Mucosa of stomach (tissue), 1 donor: ENCODE data around the gene CBLB.
"Not testable (repeated sequence)": the region's sequence is repeated elsewhere in the genome, so short reads cannot be mapped to it uniquely, and the experiment has no call there.

Experiments
- H3K27me3 ChIP-seq: one replicate; pipeline ENCODE4 v1.7.0; 2013; ENCODE audit warnings: mild to moderate bottlenecking, low read length; ENCODE audit not compliant: control insufficient read depth, insufficient read depth
- H3K36me3 ChIP-seq: one replicate; pipeline ENCODE4 v1.7.0; 2013; ENCODE audit warnings: low read length; ENCODE audit not compliant: control insufficient read depth, insufficient read depth
- H3K4me1 ChIP-seq: one replicate; pipeline ENCODE4 v1.7.0; 2013; ENCODE audit warnings: mild to moderate bottlenecking, low read length; ENCODE audit not compliant: control insufficient read depth, insufficient read depth
- H3K4me3 ChIP-seq: one replicate; pipeline ENCODE4 v1.7.0; 2013; ENCODE audit warnings: low read length
- H3K9ac ChIP-seq: one replicate; pipeline ENCODE4 v1.7.0; 2013; ENCODE audit warnings: mild to moderate bottlenecking, low read length, moderate library complexity
- H3K9me3 ChIP-seq: one replicate; pipeline ENCODE4 v1.7.0; 2013; ENCODE audit warnings: mild to moderate bottlenecking, low read length, moderate library complexity; ENCODE audit not compliant: control insufficient read depth
- donor health status: Pancreatic carcinoma.

Gene CBLB

GRCh38 chr3:105824129-105824528 lies 44.7 kb downstream of the CBLB start:
- Histone ChIP-seq H3K9ac (no peak overlapping the region), H3K4me1 (peaks cover 42% of the 10 kb centered on the region), H3K27me3 (no peaks in the 10 kb centered on the region)

GRCh38 chr3:105823149-105823867 lies 45.5 kb downstream of the CBLB start:
- no peaks in the 10 kb centered on the region for H3K9me3 ChIP-seq
- H3K4me3 ChIP-seq = no peak overlapping the region
- no peak overlapping the region for H3K9ac ChIP-seq
- H3K4me1 ChIP-seq = peaks cover 39% of the 10 kb centered on the region
- H3K36me3 ChIP-seq = no peaks in the 10 kb centered on the region
- no peaks in the 10 kb centered on the region for H3K27me3 ChIP-seq

More at GRCh38 chr3:105824129-105824528, 44.7 kb downstream of the CBLB start:
- H3K36me3 ChIP-seq = no peaks in the 10 kb centered on the region
- H3K4me3 ChIP-seq = no peak overlapping the region
- no peaks in the 10 kb centered on the region for H3K9me3 ChIP-seq

GRCh38 chr3:105822171-105823123 lies 46.4 kb downstream of the CBLB start:
- Histone ChIP-seq H3K9me3 (no peaks in the 10 kb centered on the region), H3K9ac (no peak overlapping the region), H3K4me1 (peaks cover 39% of the 10 kb centered on the region), H3K27me3 (no peaks in the 10 kb centered on the region), H3K4me3 (no peak overlapping the region), H3K36me3 (no peaks in the 10 kb centered on the region)

GRCh38 chr3:105821433-105821832 lies 47.4 kb downstream of the CBLB start:
- Histone ChIP-seq H3K9ac (no peak overlapping the region), H3K36me3 (no peaks in the 10 kb centered on the region), H3K4me1 (peaks cover 39% of the 10 kb centered on the region), H3K27me3 (no peaks in the 10 kb centered on the region), H3K4me3 (no peak overlapping the region), H3K9me3 (no peaks in the 10 kb centered on the region)

- Histone ChIP-seq H3K27me3 (no peaks in the 10 kb centered on the region), H3K9me3 (no peaks in the 10 kb centered on the region), H3K4me1 (peaks cover 20% of the 10 kb centered on the region), H3K9ac (no peak overlapping the region), H3K4me3 (no peak overlapping the region), H3K36me3 (no peaks in the 10 kb centered on the region)
Observed at GRCh38 chr3:105816833-105817232, 52.0 kb downstream of the CBLB start.

GRCh38 chr3:105815331-105815730 lies 53.5 kb downstream of the CBLB start:
- H3K4me1 ChIP-seq = peaks cover 13% of the 10 kb centered on the region
- not testable (repeated sequence) for H3K9ac ChIP-seq, H3K4me3 ChIP-seq, H3K9me3 ChIP-seq, H3K27me3 ChIP-seq, H3K36me3 ChIP-seq

GRCh38 chr3:105813710-105814109 lies 55.1 kb downstream of the CBLB start:
- Histone ChIP-seq H3K4me3 (no peak overlapping the region), H3K27me3 (no peaks in the 10 kb centered on the region), H3K9ac (no peak overlapping the region), H3K36me3 (no peaks in the 10 kb centered on the region), H3K9me3 (no peaks in the 10 kb centered on the region), H3K4me1 (peaks cover 23% of the 10 kb centered on the region)

GRCh38 chr3:105812194-105812586 lies 56.6 kb downstream of the CBLB start:
- no peaks in the 10 kb centered on the region for H3K9me3 ChIP-seq
- peaks cover 23% of the 10 kb centered on the region for H3K4me1 ChIP-seq
- no peak overlapping the region for H3K9ac ChIP-seq
- no peaks in the 10 kb centered on the region for H3K36me3 ChIP-seq
- H3K4me3 ChIP-seq = no peak overlapping the region
- H3K27me3 ChIP-seq = no peaks in the 10 kb centered on the region

- no peaks in the 10 kb centered on the region for H3K36me3 ChIP-seq
- H3K9me3 ChIP-seq = no peaks in the 10 kb centered on the region
- peaks cover 23% of the 10 kb centered on the region for H3K4me1 ChIP-seq
- no peaks in the 10 kb centered on the region for H3K27me3 ChIP-seq
- H3K9ac ChIP-seq = no peak overlapping the region
- H3K4me3 ChIP-seq = no peak overlapping the region
Observed at GRCh38 chr3:105811518-105812193, 57.2 kb downstream of the CBLB start.

- Histone ChIP-seq H3K27me3 (no peaks in the 10 kb centered on the region), H3K4me1 (peaks cover 23% of the 10 kb centered on the region), H3K9me3 (no peaks in the 10 kb centered on the region), H3K4me3 (no peak overlapping the region), H3K9ac (no peak overlapping the region), H3K36me3 (no peaks in the 10 kb centered on the region)
Observed at GRCh38 chr3:105809208-105809888, 59.5 kb downstream of the CBLB start.

GRCh38 chr3:105807701-105808100 lies 61.1 kb downstream of the CBLB start:
- Histone ChIP-seq H3K9ac (no peak overlapping the region), H3K36me3 (no peaks in the 10 kb centered on the region), H3K27me3 (no peaks in the 10 kb centered on the region), H3K9me3 (no peaks in the 10 kb centered on the region), H3K4me1 (peaks cover 18% of the 10 kb centered on the region), H3K4me3 (no peak overlapping the region)
